ENCODE data around the gene ADRA2B. TPM values are rescaled to one million over a fixed set of nuclear protein-coding genes. Genes with fewer than 3 reads are reported as not detected.
"Not testable (repeated sequence)": the region's sequence is repeated elsewhere in the genome, so short reads cannot be mapped to it uniquely, and the experiment has no call there.

The ADRA2B gene
- total RNA-seq, 2 donors from 2014 or later = under 0.01 to 0.26 TPM

GRCh38 chr2:96088340-96089335 is 27.7 kb downstream of the ADRA2B start:
- Histone ChIP-seq H3K27ac (no peak overlapping the region), H3K36me3 (replicated peaks in 1 of 2; ENCODE audit: insufficient read depth in 1 of 2, low read depth in 2 of 2) (no peaks in the 10 kb centered on the region), H3K9me3 (no peaks in the 10 kb centered on the region), H3K27me3 (no peaks in the 10 kb centered on the region), H3K4me3 (no peak overlapping the region), H3K4me1 (peaks cover 29% of the 10 kb centered on the region)
- intact Hi-C loops (cut with DNase I) = no loop called here
- ATAC-seq (no peak), DNase-seq (no peak)
- 85 to 86% methylated on average over 8 to 19 of the region's 19 CpGs for WGBS, 2 donors
- TF ChIP-seq POLR2A (IDR thresholded peaks at IDR 0.05) (no peak), CTCF (IDR thresholded peaks at IDR 0.05) (no peak)

- TF ChIP-seq CTCF (IDR thresholded peaks at IDR 0.05) = no peak
- no peak for TF ChIP-seq POLR2A (IDR thresholded peaks at IDR 0.05)
- no peak for DNase-seq
These were observed 29.2 kb downstream of the ADRA2B start for GRCh38 chr2:96087130-96087529.

GRCh38 chr2:96085541-96086355 is 30.6 kb downstream of the ADRA2B start:
- intact Hi-C loops (cut with DNase I) = no loop called here
- 94% methylated on average over 11 to 12 of the region's 12 CpGs for WGBS, 2 donors

More at GRCh38 chr2:96087130-96087529, 29.2 kb downstream of the ADRA2B start:
- H3K27me3 ChIP-seq = no peaks in the 10 kb centered on the region
- no peak overlapping the region for H3K27ac ChIP-seq
- no peak for ATAC-seq
- intact Hi-C loops (cut with DNase I) = no loop called here
- no peaks in the 10 kb centered on the region for H3K36me3 ChIP-seq (replicated peaks in 1 of 2; ENCODE audit: insufficient read depth in 1 of 2, low read depth in 2 of 2)
- no peak overlapping the region for H3K4me3 ChIP-seq
- H3K9me3 ChIP-seq = no peaks in the 10 kb centered on the region
- peaks cover 29% of the 10 kb centered on the region for H3K4me1 ChIP-seq
- WGBS, 2 donors = 46 to 56% methylated on average over 2 of the region's 2 CpGs

GRCh38 chr2:96084858-96085518 is 31.4 kb downstream of the ADRA2B start:
- ATAC-seq; H3K4me1 ChIP-seq; H3K36me3 ChIP-seq (replicated peaks in 1 of 2; ENCODE audit: insufficient read depth in 1 of 2, low read depth in 2 of 2); intact Hi-C loops (cut with DNase I); H3K27ac ChIP-seq; DNase-seq; H3K27me3 ChIP-seq; H3K4me3 ChIP-seq; H3K9me3 ChIP-seq: not testable (repeated sequence)
- WGBS, 2 donors = 68 to 78% methylated on average over 4 to 5 of the region's 7 CpGs

More at GRCh38 chr2:96085541-96086355, 30.6 kb downstream of the ADRA2B start:
- H3K27me3 ChIP-seq = no peaks in the 10 kb centered on the region
- no peak for DNase-seq
- no peak for ATAC-seq
- no peaks in the 10 kb centered on the region for H3K36me3 ChIP-seq (replicated peaks in 1 of 2; ENCODE audit: insufficient read depth in 1 of 2, low read depth in 2 of 2)
- no peaks in the 10 kb centered on the region for H3K9me3 ChIP-seq
- H3K4me1 ChIP-seq = peaks cover 15% of the 10 kb centered on the region
- H3K4me3 ChIP-seq = no peak overlapping the region
- H3K27ac ChIP-seq = no peak overlapping the region
- TF ChIP-seq POLR2A (IDR thresholded peaks at IDR 0.05) (no peak), CTCF (IDR thresholded peaks at IDR 0.05) (no peak)

All from body of pancreas (tissue), 4 donors.